Astrocyte of the cerebellum (primary cell): ENCODE data around the gene SLC17A3.

Source experiments
- DNase-seq: peaks from one replicate; pipeline ENCODE4 v3.0.0-alpha.2; 2011; ENCODE audit warnings: low read depth
- H3K4me3 ChIP-seq: 2 replicates; pipeline ENCODE4 v1.5.1; 2011; ENCODE audit warnings: mild to moderate bottlenecking, low read depth, low read length, moderate library complexity
- in situ Hi-C: cut with HindIII; loops from 2 replicates; pipeline ENCODE4 v1.10.0; 2017; ENCODE audit warnings: low sequenced_read_pairs
- TF ChIP-seq, protein P1 (sequence below): IDR thresholded peaks from 2 replicates; pipeline ENCODE4 v1.5.1; 2012; ENCODE audit warnings: low read length, low read depth, moderate library complexity, mild to moderate bottlenecking; ENCODE audit errors: missing control alignments

SLC17A3 gene, protein sequence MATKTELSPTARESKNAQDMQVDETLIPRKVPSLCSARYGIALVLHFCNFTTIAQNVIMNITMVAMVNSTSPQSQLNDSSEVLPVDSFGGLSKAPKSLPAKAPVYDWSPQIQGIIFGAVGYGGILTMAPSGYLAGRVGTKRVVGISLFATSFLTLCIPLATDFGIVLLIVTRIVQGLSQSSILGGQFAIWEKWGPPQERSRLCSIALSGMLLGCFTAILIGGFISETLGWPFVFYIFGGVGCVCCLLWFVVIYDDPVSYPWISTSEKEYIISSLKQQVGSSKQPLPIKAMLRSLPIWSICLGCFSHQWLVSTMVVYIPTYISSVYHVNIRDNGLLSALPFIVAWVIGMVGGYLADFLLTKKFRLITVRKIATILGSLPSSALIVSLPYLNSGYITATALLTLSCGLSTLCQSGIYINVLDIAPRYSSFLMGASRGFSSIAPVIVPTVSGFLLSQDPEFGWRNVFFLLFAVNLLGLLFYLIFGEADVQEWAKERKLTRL

DNA sequence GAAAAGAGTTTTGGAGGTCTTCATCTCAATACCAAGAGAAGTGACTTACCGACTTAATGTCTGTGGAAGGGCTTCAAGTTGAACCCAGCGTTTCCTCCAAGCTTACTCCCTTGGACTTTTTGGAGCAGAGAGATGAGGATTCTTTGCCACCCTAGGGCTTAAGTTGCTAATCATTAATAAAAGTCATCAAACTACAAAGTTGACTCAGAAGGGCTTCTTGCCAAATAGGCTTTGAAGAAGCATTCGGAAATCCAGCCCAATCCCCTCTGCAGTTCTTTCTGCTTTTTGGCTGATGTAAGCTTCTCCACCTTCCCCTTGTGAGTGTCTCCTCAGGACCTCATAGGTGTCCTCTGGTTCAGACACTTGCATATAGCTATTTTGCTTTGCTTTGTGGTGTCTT, at the start of gene SLC17A3:
TSS of gene SLC17A3 (minus strand) at position 126 of the 400 bp plus-strand sequence. CDS start 5,856 bp downstream, outside the sequence.
- H3K4me3 ChIP-seq = no peak within 1 kb of the TSS
- in situ Hi-C loops = no loop called here
- DNase-seq = no peak
- TF ChIP-seq, protein P1, sequence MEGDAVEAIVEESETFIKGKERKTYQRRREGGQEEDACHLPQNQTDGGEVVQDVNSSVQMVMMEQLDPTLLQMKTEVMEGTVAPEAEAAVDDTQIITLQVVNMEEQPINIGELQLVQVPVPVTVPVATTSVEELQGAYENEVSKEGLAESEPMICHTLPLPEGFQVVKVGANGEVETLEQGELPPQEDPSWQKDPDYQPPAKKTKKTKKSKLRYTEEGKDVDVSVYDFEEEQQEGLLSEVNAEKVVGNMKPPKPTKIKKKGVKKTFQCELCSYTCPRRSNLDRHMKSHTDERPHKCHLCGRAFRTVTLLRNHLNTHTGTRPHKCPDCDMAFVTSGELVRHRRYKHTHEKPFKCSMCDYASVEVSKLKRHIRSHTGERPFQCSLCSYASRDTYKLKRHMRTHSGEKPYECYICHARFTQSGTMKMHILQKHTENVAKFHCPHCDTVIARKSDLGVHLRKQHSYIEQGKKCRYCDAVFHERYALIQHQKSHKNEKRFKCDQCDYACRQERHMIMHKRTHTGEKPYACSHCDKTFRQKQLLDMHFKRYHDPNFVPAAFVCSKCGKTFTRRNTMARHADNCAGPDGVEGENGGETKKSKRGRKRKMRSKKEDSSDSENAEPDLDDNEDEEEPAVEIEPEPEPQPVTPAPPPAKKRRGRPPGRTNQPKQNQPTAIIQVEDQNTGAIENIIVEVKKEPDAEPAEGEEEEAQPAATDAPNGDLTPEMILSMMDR = no peak

DNA sequence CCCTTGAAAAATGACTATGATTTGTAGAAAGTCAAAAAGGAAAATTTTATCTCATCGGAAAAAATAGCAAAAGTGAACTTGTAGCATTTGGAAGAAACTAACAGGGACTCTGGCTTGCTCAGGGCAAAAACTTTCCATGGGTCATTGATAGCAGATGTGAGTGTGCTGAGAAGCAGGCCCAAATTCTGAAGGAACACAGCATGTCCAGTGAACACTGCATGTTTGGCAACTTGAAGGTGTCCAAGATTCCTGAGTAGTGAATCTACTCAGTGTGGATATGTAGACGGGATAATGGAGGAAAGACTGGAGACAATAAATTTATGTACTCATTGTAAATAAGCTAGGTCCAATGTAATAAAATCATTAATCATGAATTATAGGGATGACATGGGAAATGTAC, 48.3 kb upstream of the SLC17A3 start:
- TF ChIP-seq, protein P1 = no peak
- in situ Hi-C loops = no loop called here
- H3K4me3 ChIP-seq = no peak overlapping the region
- DNase-seq = no peak

DNA sequence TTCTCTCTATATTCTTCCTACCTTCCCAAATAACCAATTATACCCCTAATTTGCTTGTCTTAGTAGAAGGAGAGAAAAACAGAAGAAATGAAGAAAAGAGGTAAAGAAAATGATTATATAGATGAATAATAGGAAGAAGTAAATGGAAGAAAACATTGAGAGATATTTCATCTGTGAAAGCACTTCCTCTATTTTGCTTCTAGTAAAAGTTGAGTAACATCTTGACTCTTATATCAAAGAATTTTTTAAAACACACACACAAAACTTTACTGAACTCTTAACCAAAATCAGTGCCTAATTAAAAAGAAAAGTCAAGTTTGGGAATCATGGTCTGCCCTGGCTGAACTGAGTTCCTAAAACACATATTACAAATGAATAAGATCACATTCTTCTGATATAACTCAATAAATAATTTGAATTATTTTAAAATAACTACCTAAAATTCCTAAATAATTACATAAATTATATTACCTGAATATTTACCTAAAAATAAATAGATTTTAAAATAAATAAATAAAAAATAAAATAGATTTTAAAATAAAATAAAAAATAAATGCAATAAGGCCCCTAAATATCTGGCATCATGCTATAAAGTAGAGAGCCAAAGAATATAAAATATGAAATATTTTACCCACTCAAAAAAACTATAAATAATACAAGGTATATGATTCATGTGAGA, 47.6 kb upstream of the SLC17A3 start:
- in situ Hi-C loops = no loop called here
- DNase-seq = no peak
- TF ChIP-seq, protein P1 = no peak

DNA sequence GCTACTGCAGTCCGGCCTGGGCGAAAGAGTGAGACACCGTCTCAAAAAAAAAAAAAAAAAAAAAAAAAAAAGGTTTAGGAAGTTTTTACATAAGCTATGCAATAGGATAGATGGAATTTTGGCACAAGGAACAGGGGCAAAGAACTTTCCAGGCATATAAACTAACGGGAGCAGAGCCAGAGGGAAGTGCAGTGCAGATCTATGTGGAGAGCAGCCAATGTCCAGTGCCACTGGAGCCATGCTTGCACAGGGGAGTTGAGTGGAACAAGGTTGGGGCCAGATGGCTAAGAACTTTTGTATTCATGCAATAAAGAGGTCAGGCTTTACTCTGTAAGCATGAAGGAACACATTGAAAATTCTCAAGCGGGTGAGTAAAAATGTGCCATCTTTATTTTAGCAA, 45.6 kb upstream of the SLC17A3 start:
- DNase-seq = no peak
- TF ChIP-seq, protein P1 = no peak
- in situ Hi-C loops = no loop called here
- no peak overlapping the region for H3K4me3 ChIP-seq

More for the DNA sequence above, 47.6 kb upstream of the SLC17A3 start:
- H3K4me3 ChIP-seq = no peak overlapping the region

DNA sequence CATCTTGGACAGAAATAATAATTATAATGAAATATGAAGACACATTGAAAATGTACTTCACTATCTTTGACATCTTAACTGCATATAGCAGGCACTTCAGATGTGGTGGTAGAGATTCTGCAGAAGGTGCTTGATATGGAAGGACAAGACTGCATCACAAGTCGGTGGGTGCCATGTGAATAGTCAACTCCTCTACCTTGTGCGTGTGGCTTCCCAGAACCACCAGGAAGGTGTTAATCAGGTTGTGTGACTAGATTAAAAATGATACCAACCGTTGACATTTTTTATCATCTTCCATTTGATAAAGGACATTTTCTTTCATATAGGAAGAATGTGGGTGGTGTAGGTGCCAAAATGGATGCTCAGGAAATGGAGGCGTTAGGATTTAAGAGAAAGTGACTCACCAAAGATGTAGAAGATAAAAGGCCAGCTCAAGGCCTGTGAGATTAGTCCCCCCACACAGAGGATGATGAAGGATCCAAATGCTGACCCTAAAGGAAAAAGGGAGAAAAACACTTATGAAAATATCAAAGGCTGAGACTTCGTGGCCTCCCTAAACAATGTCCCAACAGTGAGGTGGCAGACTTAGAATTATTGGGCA, 44.1 kb upstream of the SLC17A3 start:
- in situ Hi-C loops = no loop called here
- no peak for DNase-seq
- TF ChIP-seq, protein P1 = no peak
- H3K4me3 ChIP-seq = no peak overlapping the region

DNA sequence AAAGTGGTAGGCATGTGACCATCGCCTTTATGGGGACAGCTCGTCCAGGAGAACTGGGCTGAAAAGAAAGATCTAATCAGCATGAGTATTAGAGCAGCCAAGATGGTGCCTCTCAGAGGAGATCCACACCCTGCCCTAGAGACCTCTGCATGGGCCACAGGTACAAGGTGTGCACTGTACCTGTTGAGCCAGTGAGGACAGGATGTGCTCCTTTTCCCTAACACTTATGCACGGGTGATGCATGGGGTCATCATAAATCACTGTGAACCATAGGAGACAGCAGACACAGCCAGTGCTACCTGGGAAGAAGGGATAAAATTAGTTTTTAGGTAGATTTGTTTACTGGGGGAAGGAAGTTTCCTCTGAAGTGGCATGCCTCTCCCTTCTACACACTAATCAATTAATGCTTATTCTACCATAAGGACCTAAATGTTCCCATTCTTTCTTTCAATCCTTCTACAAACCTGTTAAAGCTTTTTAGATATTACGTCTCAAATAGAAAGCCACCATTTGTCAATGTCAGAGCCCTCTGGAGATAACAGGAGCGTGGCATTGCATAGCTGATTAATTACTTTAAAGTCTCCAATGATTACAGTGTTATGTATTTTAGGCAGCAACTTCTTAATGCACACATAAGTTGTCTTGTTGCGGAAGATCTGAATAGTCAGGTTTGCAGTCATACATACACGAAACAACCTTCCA, 42.9 kb upstream of the SLC17A3 start:
- H3K4me3 ChIP-seq = no peak overlapping the region
- TF ChIP-seq, protein P1 = no peak
- DNase-seq = no peak
- in situ Hi-C loops = no loop called here
